Right cardiac atrium (tissue), 5 donors: ENCODE results near the gene VAX1. TPM values are rescaled to one million over a fixed set of nuclear protein-coding genes. Genes with fewer than 3 reads are reported as not detected.
A peak's percentile ranks its signal among the peaks of the same experiment; 100 is the strongest.

Experiments
- ATAC-seq, 2 donors: fragments of 200-7000 bp; cut with Tn5 transposase; one replicate each; pipeline versions ENCODE4 v1.8.0 to v1.9.1; 2020; ENCODE audit warnings: moderate library complexity in 2 of 2, mild to moderate bottlenecking in 1 of 2
- DNase-seq, 3 donors: peaks; one replicate each; pipeline ENCODE4 v3.0.0-alpha.2; 2020
- H3K27ac ChIP-seq: one replicate; pipeline ENCODE4 v1.5.1; 2013; ENCODE audit warnings: mild to moderate bottlenecking, low read length, control low read depth, moderate library complexity
- H3K27me3 ChIP-seq: one replicate; pipeline ENCODE4 v1.6.1; 2013; ENCODE audit not compliant: control insufficient read depth, insufficient read depth
- H3K4me1 ChIP-seq: one replicate; pipeline ENCODE4 v1.6.1; 2013; ENCODE audit warnings: low read length; ENCODE audit not compliant: control insufficient read depth, insufficient read depth
- H3K4me3 ChIP-seq: one replicate; pipeline ENCODE4 v1.5.1; 2013; ENCODE audit warnings: low read length, control low read depth
- H3K9me3 ChIP-seq: one replicate; pipeline ENCODE4 v1.6.1; 2013; ENCODE audit warnings: low read length; ENCODE audit not compliant: control insufficient read depth
- WGBS: extraction: QIAGEN DNeasy Blood & Tissue Kit; methylation state at CpG from one replicate; pipeline ENCODE4 v1.1.7; 2013; 5-methylcytosine and 5-hydroxymethylcytosine counted together
- intact Hi-C, 4 donors: fragments of 100-400 bp; cut with DNase I; formaldehyde crosslinking; loops; one replicate each; pipeline versions ENCODE4 v1.11.0 to v1.14.0; 2022 to 2023
- polyA plus RNA-seq: library from polyadenylated mRNA; stranded (reverse); fragments of 200-250 nt; gene quantifications from one replicate; pipeline ENCODE4 v1.2.3, GENCODE V29; 2013
- total RNA-seq, 4 donors: library from RNA; stranded (reverse); fragmentation: NEBNext Ultra II Directional; extraction: Animal tissue kit (Norgen Biotek cat#: 25700); gene quantifications; one replicate each; pipeline ENCODE4 v1.2.1, GENCODE V29; 2021
- donor health status: healthy with polysubstance abuse.
- donor health status: DM: no; HTN: yes; CAD: no.
- donor health status: DM: no; HTN: no; CAD: no.
- donor health status: DM: no; HTN: yes; CAD: no; lungs with severe emphysema.
- donor health status: DM: yes; HTN: yes; CAD: no.

VAX1 gene
- total and polyA plus RNA-seq, 5 donors, result not detected

DNA sequence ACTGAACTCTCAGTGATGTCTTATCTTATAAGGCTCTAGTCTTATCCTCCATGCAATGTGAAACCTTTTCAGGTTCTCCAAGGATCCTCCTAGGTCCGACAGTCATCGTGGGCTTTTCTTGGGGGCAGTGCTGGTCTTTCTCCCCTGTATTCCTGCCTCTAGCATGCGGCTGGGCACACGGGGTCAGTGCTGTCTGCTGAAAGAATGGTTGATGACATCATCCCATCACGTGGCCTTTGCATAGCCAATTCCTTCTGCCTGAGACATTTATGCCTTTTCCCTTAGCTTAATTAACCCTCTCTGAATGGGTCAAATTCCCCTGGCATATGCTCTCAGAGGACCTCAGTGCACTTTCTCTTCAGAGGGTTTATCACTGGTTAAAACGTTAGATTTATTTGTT is 32.2 kb upstream of the VAX1 start:
- DNase-seq, result no peak
- no peaks in the 10 kb centered on the region for H3K9me3 ChIP-seq
- no peak overlapping the region for H3K27ac ChIP-seq
- H3K27me3 ChIP-seq, result no peaks in the 10 kb centered on the region
- no peak overlapping the region for H3K4me3 ChIP-seq
- peaks cover 3% of the 10 kb centered on the region for H3K4me1 ChIP-seq
- intact Hi-C loops, result loop anchor here in 2 of 4 donors (10.0 kb wide), 1 partner anchor 485 kb away; no protein-coding TSS in a partner anchor
- 11% methylated on average over 6 of the region's 6 CpGs for WGBS
- ATAC-seq, result no peak

DNA sequence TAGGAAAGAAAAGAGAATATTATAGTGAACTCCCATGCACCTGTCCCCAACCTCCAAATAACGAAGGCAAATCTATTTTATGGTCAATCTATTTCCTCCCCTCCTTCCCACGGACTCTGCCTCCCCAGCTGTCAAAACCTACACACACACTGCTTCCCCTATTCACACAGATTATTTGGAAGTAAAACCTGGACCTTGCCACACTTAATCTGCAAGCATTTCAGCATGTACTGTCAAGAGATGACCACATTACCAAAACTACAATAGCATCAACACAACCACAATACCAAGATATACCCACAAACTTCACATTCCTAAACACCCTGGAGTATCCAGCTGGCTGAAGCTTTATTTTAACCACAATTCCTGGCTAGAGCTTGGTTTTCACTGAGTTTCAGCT is 31.4 kb upstream of the VAX1 start:
- WGBS, result 20% methylated on average over 2 of the region's 2 CpGs
- intact Hi-C loops, result loop anchor here in 3 of 4 donors (5.0 to 10.0 kb wide), 2 partner anchors 367 to 485 kb away; no protein-coding TSS in a partner anchor
- Histone ChIP-seq H3K4me1 (no peaks in the 10 kb centered on the region), H3K4me3 (no peak overlapping the region), H3K27ac (no peak overlapping the region), H3K9me3 (no peaks in the 10 kb centered on the region), H3K27me3 (no peaks in the 10 kb centered on the region)
- no peak for ATAC-seq
- DNase-seq, result no peak

DNA sequence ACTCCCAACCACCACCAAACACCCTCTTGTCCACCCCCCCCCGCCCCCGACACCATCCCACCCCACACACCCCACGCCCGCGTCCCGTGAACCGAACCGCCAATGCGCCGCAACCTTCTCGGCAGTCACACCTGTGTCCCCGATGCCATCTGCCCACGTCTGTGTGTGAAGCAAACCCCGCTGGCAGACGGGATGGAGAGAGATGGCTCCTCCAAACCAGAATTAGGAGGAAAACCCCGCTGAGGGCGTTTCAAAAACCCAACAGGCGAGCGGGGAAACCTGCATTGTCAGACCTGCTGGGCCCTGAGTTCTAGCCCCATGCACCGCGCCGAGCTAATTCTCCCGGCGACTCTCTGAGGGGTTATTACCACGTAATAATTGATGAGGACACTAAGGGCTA is 30.7 kb upstream of the VAX1 start:
- WGBS, result 6% methylated on average over 25 of the region's 25 CpGs
- H3K4me3 ChIP-seq, result no peak overlapping the region
- no peak for DNase-seq
- no peaks in the 10 kb centered on the region for H3K4me1 ChIP-seq
- no peak overlapping the region for H3K27ac ChIP-seq
- ATAC-seq, result no peak
- no peaks in the 10 kb centered on the region for H3K27me3 ChIP-seq
- intact Hi-C loops, result loop anchor here in 3 of 4 donors (5.0 to 10.0 kb wide), 2 partner anchors 366 to 484 kb away; no protein-coding TSS in a partner anchor
- H3K9me3 ChIP-seq, result no peaks in the 10 kb centered on the region

DNA sequence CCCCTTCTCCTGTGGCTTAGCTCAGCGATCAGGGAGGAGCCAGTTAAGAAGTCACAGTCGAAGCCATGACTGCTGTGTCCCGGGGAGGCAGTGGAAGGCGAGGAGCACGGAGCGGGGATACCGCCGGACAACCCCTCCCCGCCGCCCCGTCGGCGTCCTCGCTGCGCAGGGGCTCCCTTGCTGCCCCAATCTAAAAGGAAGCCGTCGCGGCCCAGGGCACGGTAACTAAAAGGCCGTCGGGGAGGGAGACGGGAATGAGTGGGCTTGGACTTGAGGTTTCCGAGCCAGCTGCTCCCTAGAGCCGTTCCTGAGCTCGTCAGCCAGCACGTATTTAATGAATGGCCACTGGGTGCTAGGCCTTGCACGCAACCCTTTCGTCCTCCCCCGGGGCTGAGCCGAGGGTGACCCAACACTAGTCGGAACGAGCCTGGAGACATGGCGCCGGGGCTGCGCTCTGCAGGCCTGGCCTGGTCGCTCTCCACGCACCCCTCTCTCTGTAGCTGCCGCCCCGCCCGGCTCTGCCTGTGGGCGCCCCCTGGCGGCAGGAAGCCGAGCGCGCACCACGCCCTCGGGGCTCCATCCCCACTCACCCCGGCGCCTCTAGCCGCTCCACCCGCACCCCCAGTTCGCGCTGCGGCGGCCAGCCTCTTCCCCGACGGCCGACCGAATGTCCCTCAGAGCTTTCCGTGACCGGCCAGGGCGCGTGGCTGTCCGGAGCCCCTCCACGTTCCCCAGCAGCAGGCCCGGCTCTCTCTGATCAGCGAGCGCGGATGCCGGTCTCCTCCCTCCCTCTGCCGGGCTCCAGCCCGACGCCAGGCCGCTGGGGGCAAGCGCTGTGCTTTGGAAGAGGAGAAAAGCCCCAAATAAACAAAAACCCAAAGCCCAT is 30.0 kb upstream of the VAX1 start:
- WGBS, result 3% methylated on average over 75 of the region's 75 CpGs
- DNase-seq, result peak; percentile 55 to 81 (median 81)
- Histone ChIP-seq H3K4me3 (peak overlapping the region; percentile 0), H3K27me3 (no peaks in the 10 kb centered on the region), H3K9me3 (no peaks in the 10 kb centered on the region), H3K4me1 (no peaks in the 10 kb centered on the region), H3K27ac (no peak overlapping the region)
- intact Hi-C loops, result loop anchor here in 3 of 4 donors (5.0 to 10.0 kb wide), 2 partner anchors 366 to 483 kb away; no protein-coding TSS in a partner anchor
- peak; percentile 90 to 92 for ATAC-seq

DNA sequence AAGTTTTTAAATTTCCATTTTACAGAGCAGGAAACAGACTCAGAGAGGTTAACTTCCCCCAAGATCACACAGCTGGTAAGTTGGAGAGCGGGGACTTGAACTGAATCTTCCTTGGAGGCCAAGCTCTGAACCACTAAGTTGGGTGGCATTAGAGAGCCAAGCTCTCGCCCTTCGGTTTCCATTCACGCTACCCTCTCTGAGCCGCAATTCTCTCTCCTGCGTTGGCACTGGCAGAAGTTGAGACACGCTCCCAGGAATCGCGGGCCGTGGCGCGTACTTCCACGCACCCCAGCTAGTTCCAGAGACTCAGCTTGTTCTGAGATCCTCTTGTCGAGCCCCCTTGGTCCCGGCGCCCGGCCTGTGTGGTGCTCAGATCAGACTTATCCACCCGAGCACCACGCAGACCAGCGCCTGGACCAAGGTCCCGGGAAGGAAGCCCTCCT is 29.3 kb upstream of the VAX1 start:
- intact Hi-C loops, result loop anchor here in 3 of 4 donors (5.0 to 10.0 kb wide), 2 partner anchors 365 to 483 kb away; no protein-coding TSS in a partner anchor
- WGBS, result 10% methylated on average over 21 of the region's 21 CpGs
- ATAC-seq, result no peak

DNA sequence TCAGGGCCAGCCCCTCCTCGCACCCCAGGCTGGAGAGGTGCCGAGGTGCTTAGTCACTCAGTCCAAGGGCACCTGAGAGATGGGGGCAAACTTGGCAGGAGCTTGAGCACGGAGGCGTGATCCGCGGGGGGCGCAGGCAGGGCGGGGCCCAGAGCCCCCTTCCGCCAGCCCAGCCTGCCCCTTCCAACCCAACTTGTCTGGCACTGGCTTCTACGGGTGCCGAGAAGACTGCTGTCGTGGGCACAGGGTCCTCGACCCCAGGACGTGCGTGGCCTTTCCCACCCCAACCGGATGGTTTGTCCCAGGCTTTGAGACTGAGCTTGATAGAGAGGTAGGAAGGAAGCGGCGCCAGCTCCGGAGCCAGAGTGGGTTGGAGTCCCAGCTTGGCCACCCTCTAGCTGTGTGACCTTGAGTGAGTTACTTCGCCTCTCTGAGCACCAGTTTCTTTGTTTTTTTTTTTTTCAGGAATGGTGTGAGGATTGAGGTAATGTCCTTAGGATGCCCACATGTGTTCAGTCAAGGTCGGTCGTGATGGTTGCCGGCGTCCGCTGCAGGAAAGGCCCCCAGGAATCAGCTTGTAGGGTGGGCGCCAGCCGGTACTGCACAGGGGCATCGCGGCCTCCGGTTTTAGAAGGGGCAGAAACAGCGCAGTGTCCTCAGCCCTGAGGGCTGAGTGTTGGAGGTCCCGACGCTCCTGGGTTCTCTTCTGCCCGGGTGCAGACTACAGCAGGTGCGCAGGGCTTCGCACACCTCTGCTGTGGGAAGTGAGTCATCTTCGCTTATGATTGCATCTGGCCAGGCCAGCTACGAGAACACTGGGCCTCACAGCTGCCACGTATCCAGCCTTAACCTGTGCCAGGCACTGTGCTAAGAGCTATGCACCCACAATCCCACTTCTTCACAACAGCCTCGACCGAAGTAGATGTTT is 28.6 kb upstream of the VAX1 start:
- Histone ChIP-seq H3K27ac (no peak overlapping the region), H3K4me1 (no peaks in the 10 kb centered on the region)

More for the DNA sequence above, 29.3 kb upstream of the VAX1 start:
- Histone ChIP-seq H3K27ac (no peak overlapping the region), H3K9me3 (no peaks in the 10 kb centered on the region), H3K4me3 (no peak overlapping the region), H3K4me1 (no peaks in the 10 kb centered on the region), H3K27me3 (no peaks in the 10 kb centered on the region)
- no peak for DNase-seq

DNA sequence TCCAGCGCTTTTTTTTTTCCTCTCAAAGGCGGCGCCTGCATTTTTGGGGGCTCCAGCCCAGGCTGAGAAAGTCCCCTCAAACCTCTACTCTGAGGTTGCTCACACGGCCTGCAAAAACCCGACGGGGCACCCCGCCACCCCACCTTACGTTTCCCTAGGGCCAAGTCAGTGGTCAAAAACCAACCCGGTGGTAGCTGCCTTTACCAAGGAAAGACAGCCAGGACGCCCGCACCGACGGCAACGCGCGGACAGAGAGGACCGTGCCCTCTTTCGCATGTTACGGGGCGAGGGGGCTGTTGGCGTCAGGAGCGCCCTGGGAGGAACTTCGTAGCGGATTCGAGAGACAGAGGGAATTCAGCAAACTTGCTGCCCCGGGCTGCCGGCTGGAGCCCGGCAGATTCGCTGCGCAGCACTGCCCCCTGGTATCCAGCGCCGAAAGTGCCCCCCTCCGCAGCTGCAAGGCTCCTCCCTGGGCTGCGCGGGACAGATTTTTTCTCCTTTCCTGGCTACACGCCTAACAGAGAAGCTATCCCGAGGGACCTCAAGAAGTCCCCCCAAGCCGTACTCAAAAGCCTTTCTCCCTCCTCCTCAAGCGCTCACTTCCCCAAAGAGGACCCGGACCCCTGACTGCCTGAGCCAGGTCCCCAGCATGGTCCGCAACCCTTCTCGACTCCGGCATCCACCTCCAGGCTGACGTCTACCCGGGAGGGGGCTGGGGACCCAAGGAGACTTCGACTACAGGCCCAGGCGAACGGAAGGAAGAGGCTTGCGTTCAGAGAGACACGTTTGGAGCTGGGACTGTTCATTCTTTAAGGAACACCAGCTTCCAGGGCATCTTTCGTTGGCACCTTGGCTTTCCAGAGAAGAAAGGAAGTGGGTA is 27.7 kb upstream of the VAX1 start:
- intact Hi-C loops, result loop anchor here in 3 of 4 donors (5.0 to 10.0 kb wide), 2 partner anchors 363 to 481 kb away; no protein-coding TSS in a partner anchor
- 2% methylated on average over 51 of the region's 51 CpGs for WGBS
- no peaks in the 10 kb centered on the region for H3K27me3 ChIP-seq

More for the DNA sequence above, 28.6 kb upstream of the VAX1 start:
- ATAC-seq (no peak), DNase-seq (no peak)
- H3K4me3 ChIP-seq, result no peak overlapping the region
- H3K9me3 ChIP-seq, result no peaks in the 10 kb centered on the region
- 9% methylated on average over 41 of the region's 41 CpGs for WGBS
- no peaks in the 10 kb centered on the region for H3K27me3 ChIP-seq
- intact Hi-C loops, result loop anchor here in 3 of 4 donors (5.0 to 10.0 kb wide), 2 partner anchors 364 to 482 kb away; no protein-coding TSS in a partner anchor

DNA sequence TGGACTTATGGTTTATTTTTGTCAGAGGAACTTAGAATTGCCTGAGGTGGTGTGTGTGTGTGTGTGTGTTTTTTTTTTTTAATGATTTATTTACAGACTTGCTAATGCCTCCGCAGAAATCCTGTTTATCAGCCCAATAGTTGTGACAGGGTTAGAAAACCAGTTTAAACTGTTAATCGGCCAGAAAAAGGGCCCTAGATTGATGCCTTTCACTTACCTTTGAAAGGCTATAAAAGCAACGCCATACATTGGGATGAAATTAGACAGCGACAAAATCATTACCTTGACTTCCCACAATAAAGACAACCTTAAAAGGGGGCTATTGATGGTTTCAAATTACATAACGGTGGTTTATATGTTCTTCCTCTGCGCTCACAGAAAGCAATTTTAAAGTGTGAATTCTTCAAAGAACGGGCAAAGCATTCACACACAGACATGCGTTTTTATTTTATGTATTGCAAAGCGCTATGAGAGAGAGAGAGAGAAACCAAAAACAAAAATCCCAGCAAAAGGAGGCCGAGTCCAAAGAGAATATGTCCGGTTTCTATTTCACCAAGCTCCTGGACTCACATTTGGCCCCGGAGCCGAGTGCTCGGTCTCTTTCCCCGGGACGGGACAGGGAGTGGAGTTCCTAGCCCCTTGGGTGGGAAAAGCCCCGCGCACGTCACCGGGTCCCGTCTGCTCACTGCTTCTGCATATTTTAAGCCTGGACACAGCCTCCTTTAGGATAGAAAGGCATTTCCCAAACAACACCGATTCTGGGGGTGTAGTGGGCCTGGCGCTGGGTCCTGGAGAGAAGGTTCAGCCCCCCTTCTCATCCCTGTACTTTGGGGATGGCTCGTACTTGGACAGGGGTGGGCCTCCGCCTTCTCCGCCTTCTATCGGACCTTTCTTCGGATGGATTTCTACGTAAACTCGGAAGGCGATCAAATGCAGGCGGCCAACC is 26.8 kb upstream of the VAX1 start:
- DNase-seq (no peak), ATAC-seq (no peak)
- WGBS, result 3% methylated on average over 32 of the region's 32 CpGs
- Histone ChIP-seq H3K9me3 (no peaks in the 10 kb centered on the region), H3K27ac (no peak overlapping the region), H3K4me1 (no peaks in the 10 kb centered on the region), H3K4me3 (peak overlapping the region; percentile 12), H3K27me3 (no peaks in the 10 kb centered on the region)
- intact Hi-C loops, result loop anchor here in 3 of 4 donors (5.0 to 10.0 kb wide), 2 partner anchors 363 to 480 kb away; no protein-coding TSS in a partner anchor

More for the DNA sequence above, 27.7 kb upstream of the VAX1 start:
- Histone ChIP-seq H3K27ac (no peak overlapping the region), H3K4me1 (no peaks in the 10 kb centered on the region), H3K9me3 (no peaks in the 10 kb centered on the region), H3K4me3 (peak overlapping the region; percentile 12)
- DNase-seq (peak; percentile 42 to 75 (median 69)), ATAC-seq (peak; percentile 38 to 65)

DNA sequence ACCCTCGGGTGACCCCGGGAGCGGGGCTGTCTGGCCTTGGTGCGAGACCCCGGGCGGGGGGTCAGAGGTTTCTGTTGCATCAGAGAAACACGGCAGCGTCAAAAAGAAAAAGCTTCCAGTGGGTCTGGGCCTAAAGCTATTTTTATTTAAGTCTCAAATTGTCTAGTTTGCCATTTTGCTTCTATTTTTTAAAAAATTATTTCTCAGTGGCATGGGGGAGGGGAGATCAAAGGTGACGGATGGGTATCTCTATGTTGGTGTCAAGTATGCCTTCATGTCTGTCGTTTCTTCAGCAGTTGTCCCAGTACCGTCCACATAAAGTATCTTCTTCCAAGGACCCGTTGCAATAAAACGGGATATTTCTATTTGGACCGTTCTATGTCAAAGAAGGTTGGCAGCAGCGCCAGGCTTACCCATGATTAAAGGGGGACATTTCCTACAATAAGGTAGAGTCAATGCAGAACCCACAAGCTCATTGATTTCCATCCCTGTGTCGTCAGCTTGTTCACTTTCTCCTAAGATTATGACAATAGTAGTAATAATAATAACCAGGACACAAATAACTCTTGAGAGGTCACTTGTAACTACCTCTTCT is 26.0 kb upstream of the VAX1 start:
- DNase-seq, result no peak
- ATAC-seq, result no peak
- no peak overlapping the region for H3K4me3 ChIP-seq

More for the DNA sequence above, 26.0 kb upstream of the VAX1 start:
- Histone ChIP-seq H3K9me3 (no peaks in the 10 kb centered on the region), H3K4me1 (no peaks in the 10 kb centered on the region), H3K27ac (no peak overlapping the region), H3K27me3 (peaks cover 5% of the 10 kb centered on the region)
- intact Hi-C loops, result loop anchor here in 1 of 4 donors (10.0 kb wide), 1 partner anchor 479 kb away; no protein-coding TSS in a partner anchor
- WGBS, result 17% methylated on average over 16 of the region's 16 CpGs
